Subcutaneous adipose tissue (tissue), 4 donors: ENCODE measurements around the gene EID2B. TPM values are rescaled to one million over a fixed set of nuclear protein-coding genes. Genes with fewer than 3 reads are reported as not detected.

ENCODE experiments used
- total RNA-seq, 4 donors: library from RNA; depleted of rRNA; stranded (reverse); fragments of >200 nt; gene quantifications; one replicate each; pipeline ENCODE4 v1.1.0, GENCODE V29; 2016
- TF ChIP-seq, protein P1 (sequence below): fragments of 450-650 bp; IDR thresholded peaks from one replicate; pipeline ENCODE4 v1.5.1; 2016; ENCODE audit warnings: low read depth, mild to moderate bottlenecking, control low read depth, antibody characterized with exemption, moderate library complexity

Gene EID2B
- total RNA-seq, 4 donors from 2014 or later, result 0.65 to 3.3 (median 2.1) TPM

GRCh38 chr19:39555883-39556282 lies 23.2 kb upstream of the EID2B start:
- TF ChIP-seq, protein P1, sequence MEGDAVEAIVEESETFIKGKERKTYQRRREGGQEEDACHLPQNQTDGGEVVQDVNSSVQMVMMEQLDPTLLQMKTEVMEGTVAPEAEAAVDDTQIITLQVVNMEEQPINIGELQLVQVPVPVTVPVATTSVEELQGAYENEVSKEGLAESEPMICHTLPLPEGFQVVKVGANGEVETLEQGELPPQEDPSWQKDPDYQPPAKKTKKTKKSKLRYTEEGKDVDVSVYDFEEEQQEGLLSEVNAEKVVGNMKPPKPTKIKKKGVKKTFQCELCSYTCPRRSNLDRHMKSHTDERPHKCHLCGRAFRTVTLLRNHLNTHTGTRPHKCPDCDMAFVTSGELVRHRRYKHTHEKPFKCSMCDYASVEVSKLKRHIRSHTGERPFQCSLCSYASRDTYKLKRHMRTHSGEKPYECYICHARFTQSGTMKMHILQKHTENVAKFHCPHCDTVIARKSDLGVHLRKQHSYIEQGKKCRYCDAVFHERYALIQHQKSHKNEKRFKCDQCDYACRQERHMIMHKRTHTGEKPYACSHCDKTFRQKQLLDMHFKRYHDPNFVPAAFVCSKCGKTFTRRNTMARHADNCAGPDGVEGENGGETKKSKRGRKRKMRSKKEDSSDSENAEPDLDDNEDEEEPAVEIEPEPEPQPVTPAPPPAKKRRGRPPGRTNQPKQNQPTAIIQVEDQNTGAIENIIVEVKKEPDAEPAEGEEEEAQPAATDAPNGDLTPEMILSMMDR, result no peak

GRCh38 chr19:39554701-39555311 lies 22.2 kb upstream of the EID2B start:
- TF ChIP-seq, protein P1, result no peak

DNA sequence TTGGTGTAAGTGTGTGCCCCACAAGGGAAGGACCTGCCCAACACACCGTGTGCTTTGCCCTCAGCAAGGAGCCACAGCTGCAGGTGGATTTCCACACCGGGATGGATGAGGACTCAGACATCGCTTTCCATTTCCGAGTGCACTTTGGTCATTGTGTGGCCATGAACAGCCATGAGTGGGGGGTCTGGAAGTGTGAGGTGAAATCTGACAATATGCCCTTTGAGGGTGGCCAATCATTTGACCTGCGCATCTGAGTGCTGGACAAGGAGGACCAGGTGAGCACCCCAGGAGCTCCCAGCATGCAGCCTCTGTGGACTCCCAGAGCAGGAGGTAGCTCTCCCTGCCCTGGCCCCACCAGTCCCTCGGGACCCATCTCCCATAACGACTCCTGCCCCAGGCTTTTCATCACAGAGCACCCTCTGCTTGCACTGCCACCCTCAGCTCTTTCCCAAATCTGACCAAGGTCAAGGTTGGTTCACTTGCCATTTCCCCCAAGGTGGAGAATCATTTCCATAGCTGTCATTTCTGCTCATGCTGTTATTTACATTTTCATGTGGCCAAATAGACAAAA lies 20.5 kb upstream of the EID2B start:
- TF ChIP-seq, protein P1, result no peak

DNA sequence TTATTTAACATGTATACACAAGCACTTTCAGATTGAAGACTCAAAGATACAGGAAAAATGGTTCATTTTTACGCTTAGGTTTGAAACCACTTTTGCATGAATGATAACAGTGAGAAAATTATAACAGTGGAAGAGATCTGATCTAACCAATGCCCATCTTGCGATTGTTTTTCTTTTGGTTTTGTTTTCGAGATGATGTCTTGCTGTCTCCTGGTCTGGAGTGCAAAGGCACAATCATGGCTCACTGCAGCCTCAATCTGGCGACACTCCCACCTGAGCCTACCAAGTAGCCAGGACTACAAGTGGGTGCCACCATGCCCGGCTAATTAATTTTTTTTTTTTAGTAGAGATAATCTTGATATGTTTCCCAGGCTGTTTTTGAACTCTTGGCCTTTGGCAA lies 17.5 kb upstream of the EID2B start:
- TF ChIP-seq, protein P1, result no peak

GRCh38 chr19:39546599-39546998 lies 13.9 kb upstream of the EID2B start:
- TF ChIP-seq, protein P1, result no peak

DNA sequence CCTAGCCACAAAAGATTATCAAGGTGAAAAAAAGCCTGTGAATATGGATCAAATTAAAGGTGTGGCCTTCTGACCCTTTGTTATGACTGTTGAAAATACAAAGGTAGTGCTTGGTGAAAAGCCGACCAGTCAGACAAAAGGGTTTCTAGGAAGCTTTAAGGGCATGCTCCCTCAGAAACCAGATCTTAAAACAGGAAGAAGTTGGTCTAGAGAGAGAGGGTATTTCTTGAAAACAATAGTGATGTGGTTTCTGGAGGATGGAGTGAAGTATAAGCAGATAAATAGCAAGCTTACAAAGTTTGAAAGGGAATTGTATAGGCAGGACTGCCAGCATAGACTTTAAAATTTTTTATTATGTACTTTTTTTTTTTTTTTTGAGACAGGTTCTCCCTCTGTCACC lies 12.3 kb upstream of the EID2B start:
- TF ChIP-seq, protein P1, result no peak

GRCh38 chr19:39544226-39544903 lies 11.7 kb upstream of the EID2B start:
- TF ChIP-seq, protein P1, result no peak
